Retinal pigment epithelial cell (primary cell): Measurements from ENCODE around the gene RERE.

Experiments used
- DNase-seq: peaks from one replicate; pipeline ENCODE4 v3.0.0-alpha.2; 2010; ENCODE audit warnings: low read depth
- H3K4me3 ChIP-seq: 2 replicates; pipeline ENCODE4 v1.5.1; 2011; ENCODE audit warnings: mild to moderate bottlenecking, low read length, control low read depth, moderate library complexity
- CTCF ChIP-seq: conservative IDR thresholded peaks from 2 replicates; pipeline ENCODE4 v1.5.1; 2011; ENCODE audit warnings: low read depth, low read length, control low read depth, inconsistent platforms

Gene RERE

DNA sequence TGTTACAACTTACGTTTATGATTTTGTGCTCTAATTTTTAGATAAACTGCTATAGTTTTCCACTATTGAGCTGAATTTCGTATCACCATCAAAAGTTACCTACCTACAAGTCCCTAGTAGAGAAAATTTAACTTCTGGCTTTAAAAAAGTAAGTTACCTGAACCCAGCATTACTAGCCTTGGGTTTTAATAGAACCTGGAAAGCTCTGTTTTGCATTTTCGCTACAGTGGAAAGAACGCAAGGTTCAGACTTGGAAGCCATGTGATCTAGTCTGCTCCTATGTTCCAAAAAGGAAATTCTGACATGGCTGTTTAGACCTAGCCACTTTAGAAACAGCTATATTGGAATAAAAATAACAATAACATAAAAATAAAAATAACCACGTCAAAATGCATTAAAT is 389.0 kb downstream of the RERE start:
- no peak for DNase-seq
- no peak for TF ChIP-seq CTCF
- H3K4me3 ChIP-seq = no peak overlapping the region

- H3K4me3 ChIP-seq = no peak overlapping the region
- TF ChIP-seq CTCF = no peak
- no peak for DNase-seq
These were observed 389.5 kb downstream of the RERE start for GRCh38 chr1:8427986-8428385.

GRCh38 chr1:8427493-8427892 is 389.9 kb downstream of the RERE start:
- no peak for TF ChIP-seq CTCF
- no peak for DNase-seq

GRCh38 chr1:8426996-8427395 is 390.4 kb downstream of the RERE start:
- no peak overlapping the region for H3K4me3 ChIP-seq
- DNase-seq = no peak
- TF ChIP-seq CTCF = no peak

More at GRCh38 chr1:8427493-8427892, 389.9 kb downstream of the RERE start:
- H3K4me3 ChIP-seq = no peak overlapping the region

- no peak for DNase-seq
- H3K4me3 ChIP-seq = no peak overlapping the region
- TF ChIP-seq CTCF = no peak
These were observed 391.7 kb downstream of the RERE start for GRCh38 chr1:8425781-8426161.

DNA sequence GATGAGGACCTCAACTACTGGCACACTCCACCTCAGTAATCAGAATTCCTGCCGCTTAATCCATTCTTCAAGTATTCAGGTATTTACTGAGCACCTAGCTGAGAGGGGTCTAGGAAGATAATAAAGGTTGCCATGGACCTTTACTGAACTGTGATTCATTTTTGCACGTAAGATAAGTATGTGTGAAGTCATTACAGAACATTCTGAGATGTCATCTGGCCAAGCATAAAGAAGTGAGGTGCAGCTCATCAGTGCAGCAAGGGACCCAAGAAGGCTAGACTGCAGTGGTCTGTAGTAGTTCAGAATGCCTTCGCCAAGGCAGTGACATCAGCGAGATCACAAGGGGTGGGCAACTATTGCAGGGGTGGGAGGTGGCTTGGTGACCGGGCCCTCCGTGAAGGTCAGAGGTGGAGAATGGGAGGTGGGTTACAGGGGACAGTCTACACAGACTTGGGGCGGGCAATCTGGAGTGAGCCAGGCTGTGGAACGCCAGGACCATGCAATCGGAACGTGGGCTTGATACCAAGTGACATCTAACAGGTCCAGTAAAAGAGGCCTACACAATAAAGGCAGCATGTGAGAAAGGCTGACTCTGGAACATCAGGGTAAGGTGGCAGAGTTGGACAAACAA is 392.2 kb downstream of the RERE start:
- no peak for DNase-seq
- H3K4me3 ChIP-seq = no peak overlapping the region
- TF ChIP-seq CTCF = no peak

GRCh38 chr1:8424539-8425116 is 392.8 kb downstream of the RERE start:
- no peak for DNase-seq
- TF ChIP-seq CTCF = no peak
- peak overlapping the region; percentile 73 for H3K4me3 ChIP-seq
